Lung (tissue), 12 donors: Measurements from ENCODE around the gene TMEM59L. TPM values are rescaled to one million over a fixed set of nuclear protein-coding genes. Genes with fewer than 3 reads are reported as not detected.

Source experiments
- ATAC-seq: fragments of 200-7000 bp; cut with Tn5 transposase; one replicate; pipeline ENCODE4 v1.9.1; 2020; ENCODE audit warnings: moderate number of reproducible peaks; ENCODE audit not compliant: insufficient read depth, low FRiP score
- DNase-seq, 3 donors: peaks; one replicate each; pipeline ENCODE4 v3.0.0-alpha.2; 2013 to 2017
- H3K27ac ChIP-seq, 2 donors: one replicate each; pipeline ENCODE4 v1.5.1; 2013; ENCODE audit warnings: mild to moderate bottlenecking in 2 of 2, moderate library complexity in 2 of 2, control low read depth in 1 of 2, inconsistent platforms in 1 of 2, low read depth in 1 of 2, low read length in 1 of 2
- H3K27me3 ChIP-seq, 3 donors: one replicate each; pipeline ENCODE4 v1.5.1; 2013; ENCODE audit warnings: low read length in 2 of 3; ENCODE audit not compliant: control insufficient read depth in 3 of 3, insufficient read depth in 3 of 3
- H3K36me3 ChIP-seq, 4 donors: one replicate each; pipeline ENCODE4 v1.5.1; 2013; ENCODE audit warnings: low read length in 4 of 4, mild to moderate bottlenecking in 1 of 4, moderate library complexity in 1 of 4; ENCODE audit not compliant: control insufficient read depth in 4 of 4, insufficient read depth in 4 of 4
- H3K4me1 ChIP-seq, 5 donors: one replicate each; pipeline ENCODE4 v1.5.1; 2013; ENCODE audit warnings: low read length in 5 of 5, mild to moderate bottlenecking in 2 of 5, moderate library complexity in 1 of 5; ENCODE audit not compliant: control insufficient read depth in 5 of 5, insufficient read depth in 5 of 5
- H3K4me3 ChIP-seq: one replicate; pipeline ENCODE4 v1.5.1; 2013; ENCODE audit warnings: mild to moderate bottlenecking, control low read depth, moderate library complexity
- H3K9ac ChIP-seq, 2 donors: one replicate each; pipeline ENCODE4 v1.5.1; 2013; ENCODE audit warnings: low read length in 2 of 2, control low read depth in 1 of 2; ENCODE audit not compliant: insufficient read depth in 1 of 2
- H3K9me3 ChIP-seq, 4 donors: one replicate each; pipeline ENCODE4 v1.5.1; 2013; ENCODE audit warnings: low read length in 3 of 4, mild to moderate bottlenecking in 1 of 4, moderate library complexity in 1 of 4; ENCODE audit not compliant: control insufficient read depth in 4 of 4, insufficient read depth in 3 of 4
- WGBS, 2 donors: extraction: QIAGEN DNeasy Blood & Tissue Kit; methylation state at CpG; one replicate each; pipeline ENCODE4 v1.1.7; 2013; 5-methylcytosine and 5-hydroxymethylcytosine counted together
- polyA plus RNA-seq, 2 donors: library from polyadenylated mRNA; stranded (reverse); fragments of 200-250 nt; gene quantifications; one replicate each; pipeline ENCODE4 v1.2.1, GENCODE V29; 2013
- total RNA-seq, 2 donors: library from RNA; depleted of rRNA in 1 of 2; stranded (reverse); fragments of >200 nt in 1 of 2; gene quantifications; one replicate each; pipeline ENCODE4 v1.2.1, GENCODE V29; 2014 to 2021
- TF ChIP-seq, protein P1 (sequence below): IDR thresholded peaks from 2 replicates; pipeline ENCODE4 v1.5.1; 2012; ENCODE audit warnings: mild to moderate bottlenecking; ENCODE audit errors: control extremely low read depth, extremely low read depth
- donor health status: control.
- donor health status: control.
- donor health status: Bipolar disorder and iron deficiency.
- donor health status: healthy.
- donor health status: DM: yes; HTN: yes; CAD: no.

The TMEM59L gene
- total and polyA plus RNA-seq, 4 donors = 0.49 to 2.8 (median 1.4) TPM

GRCh38 chr19:18595475-18595874, 17.2 kb upstream of the TMEM59L start:
- peaks cover 0 to 20% (median 20%) of the 10 kb centered on the region in 3 donors for H3K27me3 ChIP-seq
- DNase-seq = no peak
- peaks cover 0 to 10% (median 3%) of the 10 kb centered on the region in 5 donors for H3K4me1 ChIP-seq
- no peak for ATAC-seq
- no peak overlapping the region for H3K4me3 ChIP-seq
- H3K36me3 ChIP-seq = peaks cover 0 to 7% (median 5%) of the 10 kb centered on the region in 4 donors
- 73 to 79% methylated on average over 6 of the region's 6 CpGs for WGBS, 2 donors
- H3K27ac ChIP-seq = no peak overlapping the region
- H3K9ac ChIP-seq = no peak overlapping the region
- H3K9me3 ChIP-seq = peaks cover 0 to 1% (median 0%) of the 10 kb centered on the region in 4 donors
- TF ChIP-seq, protein P1, sequence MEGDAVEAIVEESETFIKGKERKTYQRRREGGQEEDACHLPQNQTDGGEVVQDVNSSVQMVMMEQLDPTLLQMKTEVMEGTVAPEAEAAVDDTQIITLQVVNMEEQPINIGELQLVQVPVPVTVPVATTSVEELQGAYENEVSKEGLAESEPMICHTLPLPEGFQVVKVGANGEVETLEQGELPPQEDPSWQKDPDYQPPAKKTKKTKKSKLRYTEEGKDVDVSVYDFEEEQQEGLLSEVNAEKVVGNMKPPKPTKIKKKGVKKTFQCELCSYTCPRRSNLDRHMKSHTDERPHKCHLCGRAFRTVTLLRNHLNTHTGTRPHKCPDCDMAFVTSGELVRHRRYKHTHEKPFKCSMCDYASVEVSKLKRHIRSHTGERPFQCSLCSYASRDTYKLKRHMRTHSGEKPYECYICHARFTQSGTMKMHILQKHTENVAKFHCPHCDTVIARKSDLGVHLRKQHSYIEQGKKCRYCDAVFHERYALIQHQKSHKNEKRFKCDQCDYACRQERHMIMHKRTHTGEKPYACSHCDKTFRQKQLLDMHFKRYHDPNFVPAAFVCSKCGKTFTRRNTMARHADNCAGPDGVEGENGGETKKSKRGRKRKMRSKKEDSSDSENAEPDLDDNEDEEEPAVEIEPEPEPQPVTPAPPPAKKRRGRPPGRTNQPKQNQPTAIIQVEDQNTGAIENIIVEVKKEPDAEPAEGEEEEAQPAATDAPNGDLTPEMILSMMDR = no peak

GRCh38 chr19:18596752-18597157, 15.9 kb upstream of the TMEM59L start:
- Histone ChIP-seq H3K4me1 (peaks cover 0 to 10% (median 2%) of the 10 kb centered on the region in 5 donors), H3K9me3 (peaks cover 0 to 1% (median 0%) of the 10 kb centered on the region in 4 donors), H3K27me3 (peaks cover 0 to 20% (median 20%) of the 10 kb centered on the region in 3 donors), H3K9ac (no peak overlapping the region), H3K4me3 (no peak overlapping the region), H3K36me3 (peaks cover 0 to 2% (median 0%) of the 10 kb centered on the region in 4 donors), H3K27ac (no peak overlapping the region)
- ATAC-seq = no peak
- 16 to 24% methylated on average over 21 of the region's 21 CpGs for WGBS, 2 donors
- TF ChIP-seq, protein P1 = no peak
- peak in 2 of 3 donors; percentile 40 to 49 for DNase-seq

DNA sequence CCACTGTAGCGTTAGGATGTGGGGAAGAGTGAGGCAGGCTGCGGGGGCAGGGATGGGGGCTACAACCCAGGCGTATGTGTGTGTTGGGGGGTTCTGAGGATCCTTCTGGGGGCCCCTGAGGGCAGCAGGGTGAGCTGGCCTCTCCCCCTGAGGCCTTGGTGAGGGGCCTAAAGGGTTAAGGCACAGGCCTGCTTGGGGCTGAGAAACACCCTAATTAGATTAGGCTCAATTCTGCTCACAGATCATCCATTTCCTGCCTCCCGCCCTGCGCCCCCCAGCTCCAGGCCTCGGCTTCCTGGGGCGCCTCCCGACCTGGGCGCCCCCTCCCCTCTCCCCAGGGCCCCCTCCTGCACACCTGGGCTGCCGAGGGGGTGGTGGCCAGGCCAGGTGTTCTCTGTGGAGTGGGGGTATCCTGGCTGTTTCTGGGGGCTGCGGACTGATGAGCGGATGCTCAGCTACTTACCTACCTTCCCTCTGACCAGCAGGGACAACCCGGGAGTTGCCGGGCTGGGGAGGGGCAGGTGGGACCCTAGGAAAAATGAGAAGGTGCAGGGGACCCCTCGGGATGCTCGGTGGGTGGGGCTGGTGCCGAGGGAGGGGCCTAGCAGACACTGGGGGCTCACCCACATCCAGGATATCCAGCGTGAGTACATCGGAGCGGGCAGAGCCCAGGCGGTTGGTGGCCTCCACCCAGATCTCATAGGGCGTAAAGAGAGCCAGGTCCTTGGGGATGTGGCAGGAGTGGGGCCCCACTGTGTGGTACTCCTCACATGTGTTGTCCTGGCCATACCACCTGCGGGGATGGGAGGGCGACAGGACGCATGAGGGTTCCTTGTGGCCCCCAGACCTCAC, 14.6 kb upstream of the TMEM59L start:
- no peak overlapping the region for H3K4me3 ChIP-seq
- DNase-seq (peak in 1 of 3 donors; percentile 3), ATAC-seq (no peak)
- H3K9ac ChIP-seq = no peak overlapping the region
- H3K36me3 ChIP-seq = no peaks in the 10 kb centered on the region
- peaks cover 0 to 1% (median 0%) of the 10 kb centered on the region in 4 donors for H3K9me3 ChIP-seq
- no peak overlapping the region for H3K27ac ChIP-seq
- H3K27me3 ChIP-seq = peaks cover 0 to 23% (median 22%) of the 10 kb centered on the region in 3 donors
- 50 to 53% methylated on average over 25 of the region's 25 CpGs for WGBS, 2 donors
- peaks cover 0 to 10% (median 2%) of the 10 kb centered on the region in 5 donors for H3K4me1 ChIP-seq
- TF ChIP-seq, protein P1 = no peak
